Raji (cell line): ENCODE data around the gene RHOF.

ENCODE experiments used
- POLR2A ChIP-seq: IDR thresholded peaks from 2 replicates; pipeline ENCODE4 v1.6.1; 2011; ENCODE audit warnings: low read depth, low read length, control low read depth; ENCODE audit not compliant: insufficient read depth

The RHOF gene, protein sequence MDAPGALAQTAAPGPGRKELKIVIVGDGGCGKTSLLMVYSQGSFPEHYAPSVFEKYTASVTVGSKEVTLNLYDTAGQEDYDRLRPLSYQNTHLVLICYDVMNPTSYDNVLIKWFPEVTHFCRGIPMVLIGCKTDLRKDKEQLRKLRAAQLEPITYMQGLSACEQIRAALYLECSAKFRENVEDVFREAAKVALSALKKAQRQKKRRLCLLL

DNA sequence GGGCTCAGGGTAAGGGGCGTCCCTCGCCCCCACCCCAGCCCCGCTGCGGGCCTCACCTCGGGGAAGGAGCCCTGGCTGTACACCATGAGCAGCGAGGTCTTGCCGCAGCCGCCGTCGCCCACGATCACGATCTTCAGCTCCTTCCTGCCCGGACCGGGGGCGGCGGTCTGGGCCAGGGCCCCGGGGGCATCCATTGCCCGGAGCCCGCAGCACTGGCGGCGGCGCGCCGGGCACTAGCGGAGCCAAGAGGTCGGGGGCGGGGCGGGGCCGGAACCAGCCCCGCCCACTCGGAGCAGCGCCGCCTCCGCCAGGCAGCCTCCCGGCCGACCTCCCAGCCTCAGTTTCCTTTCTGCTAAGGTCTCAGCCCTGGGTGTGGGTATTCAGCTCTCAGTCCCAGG, at the start of gene RHOF:
RHOF (minus strand) TSS at position 249 of the 398 bp plus-strand sequence; CDS start at position 194, 55 bp downstream.
- peak; percentile 65 for TF ChIP-seq POLR2A

DNA sequence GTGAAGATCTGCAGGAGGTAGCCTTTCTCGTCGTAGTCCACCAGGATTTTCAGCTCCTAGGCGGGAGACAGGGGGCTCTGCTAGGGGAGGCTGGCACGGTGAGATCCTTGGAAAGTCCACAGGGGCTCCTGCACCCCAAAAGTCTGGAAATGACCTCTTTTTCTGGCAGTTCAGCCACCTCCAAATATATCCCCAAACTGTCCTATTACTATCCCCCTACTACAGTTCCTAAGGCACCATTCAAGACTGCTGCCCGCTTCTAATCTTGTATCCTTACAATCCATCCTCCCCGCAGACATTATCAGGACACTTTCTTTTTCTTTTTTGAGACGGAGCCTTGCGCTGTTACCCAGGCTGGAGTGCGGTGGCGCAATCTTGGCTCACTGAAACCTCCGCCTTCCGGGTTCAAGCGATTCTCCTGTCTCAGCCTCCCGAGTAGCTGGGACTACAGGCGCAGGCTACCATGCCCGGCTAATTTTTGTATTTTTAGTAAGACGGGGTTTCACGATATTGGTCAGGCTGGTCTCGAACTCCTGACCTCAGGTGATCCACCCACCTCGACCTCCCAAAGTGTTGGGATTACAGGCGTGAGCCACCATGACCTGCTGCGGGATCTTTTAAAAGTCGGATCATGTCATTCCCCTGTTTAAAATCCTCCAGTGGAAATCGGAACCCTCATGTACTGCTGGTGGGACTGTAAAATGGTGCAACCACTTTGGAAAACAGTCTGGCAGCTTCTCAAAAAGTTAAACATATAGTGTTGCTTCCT, 46.7 kb upstream of the RHOF start:
- TF ChIP-seq POLR2A: no peak

DNA sequence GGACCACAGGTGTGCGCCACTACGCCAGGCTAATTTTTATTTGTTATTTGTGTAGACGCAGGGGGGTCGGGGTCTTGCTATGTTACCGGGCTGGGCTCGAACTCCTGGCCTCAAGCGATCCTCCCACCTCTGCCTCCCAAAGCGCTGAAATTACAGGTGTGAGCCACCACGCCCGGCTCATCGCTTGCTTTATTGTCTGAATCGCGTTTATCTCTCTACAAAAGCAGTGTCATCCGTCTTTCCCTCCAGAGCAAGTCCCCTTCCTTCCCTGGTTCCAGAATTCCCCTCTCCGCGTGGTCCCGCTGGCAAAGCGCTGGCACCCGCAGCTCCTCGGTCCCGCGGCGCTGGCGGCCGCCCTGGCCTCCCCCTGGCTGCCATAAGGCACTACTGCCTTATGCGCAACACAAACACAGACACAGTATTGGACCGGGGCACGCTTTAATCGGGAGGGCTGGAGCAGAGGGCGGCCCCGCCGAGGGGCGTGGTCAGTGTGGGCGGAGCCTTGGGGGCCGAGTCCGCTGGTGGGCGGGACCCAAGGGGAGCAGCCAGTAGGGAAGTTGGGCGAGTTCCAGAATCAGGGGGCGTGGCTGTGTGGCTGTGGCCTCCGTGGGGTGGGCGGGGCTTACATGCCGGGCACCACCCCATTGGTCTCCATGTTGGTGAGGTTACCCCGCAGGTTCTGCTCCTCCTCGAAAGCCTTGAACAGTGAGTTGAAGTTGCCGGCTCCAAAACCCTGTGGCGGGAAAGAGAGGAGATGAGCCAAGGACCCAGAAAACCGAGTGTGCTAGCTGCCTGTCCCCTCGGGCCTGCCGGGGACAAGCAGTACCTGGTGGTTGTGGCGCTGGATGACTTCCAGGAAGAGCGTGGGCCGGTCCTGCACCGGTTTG, 45.9 kb upstream of the RHOF start:
- peak; percentile 73 for TF ChIP-seq POLR2A

DNA sequence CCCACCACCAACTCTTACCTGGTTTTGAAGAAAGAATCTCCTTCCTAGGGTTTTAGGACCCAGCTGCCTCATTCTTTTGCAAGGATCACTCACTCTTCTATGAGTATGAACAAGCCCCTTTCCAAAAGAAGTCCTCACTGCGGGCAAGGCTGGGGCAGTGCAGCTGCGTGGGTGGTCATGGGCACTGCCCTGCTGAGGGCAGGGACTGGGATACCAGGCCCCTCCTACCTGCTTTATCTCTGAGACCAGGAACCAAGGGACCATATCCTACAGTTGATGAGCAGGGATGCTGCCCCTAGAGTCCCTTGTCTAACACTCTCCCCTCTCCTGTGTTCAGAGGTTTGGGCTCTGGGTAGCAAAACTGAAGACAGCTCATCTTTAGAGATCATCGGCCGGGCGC, 44.6 kb upstream of the RHOF start:
- no peak for TF ChIP-seq POLR2A

DNA sequence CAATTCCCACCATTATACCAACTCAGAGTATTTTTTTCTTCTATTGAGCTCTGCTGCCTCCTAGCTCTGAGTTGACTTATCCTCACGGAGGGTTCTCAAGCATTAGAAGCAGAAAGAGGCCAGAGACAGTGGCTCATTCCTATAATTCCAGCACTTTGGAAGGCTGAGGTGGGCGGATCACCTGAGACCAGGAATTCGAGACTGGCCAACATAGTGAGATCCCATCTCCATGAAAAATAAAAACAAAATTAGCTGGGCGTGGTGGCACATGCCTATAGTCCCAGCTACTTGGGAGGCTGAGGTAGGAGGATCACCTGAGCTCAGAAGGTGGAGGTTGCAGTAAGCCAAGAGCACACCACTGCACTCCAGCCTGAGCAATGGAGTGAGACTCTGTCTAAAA, 44.2 kb upstream of the RHOF start:
- TF ChIP-seq POLR2A: no peak

DNA sequence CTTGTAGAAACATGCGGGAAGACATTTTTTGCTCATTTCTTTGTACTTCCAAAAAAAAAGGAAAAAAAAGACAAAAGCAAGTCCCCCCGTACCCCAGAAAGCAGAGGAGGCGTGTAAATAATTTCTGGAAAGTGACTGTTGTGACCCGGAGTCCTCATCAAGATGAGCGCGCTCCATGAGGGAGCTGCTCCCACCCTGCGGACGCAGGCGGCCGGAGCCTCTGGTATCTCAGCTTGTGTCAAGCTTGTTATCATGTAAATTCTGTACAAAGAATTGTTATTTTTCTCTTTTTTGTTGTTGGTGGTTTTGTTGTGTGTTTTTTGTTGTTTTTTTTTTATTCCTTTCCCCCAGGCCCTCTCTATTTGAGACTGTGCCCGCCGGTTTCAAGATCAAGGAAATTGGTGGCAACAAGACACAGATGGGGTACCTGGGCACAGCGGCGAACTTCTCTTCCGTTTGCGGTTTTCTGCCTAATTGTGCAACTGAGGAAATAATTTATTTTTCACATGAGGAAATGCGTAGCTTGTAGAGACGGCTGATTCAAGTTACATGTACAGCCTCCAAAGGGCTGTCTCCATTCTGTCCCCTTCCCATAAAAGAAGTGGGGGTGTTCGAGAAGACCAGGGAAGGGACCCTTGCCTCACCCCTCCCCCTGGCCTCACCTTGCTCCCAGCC, 38.2 kb upstream of the RHOF start:
- TF ChIP-seq POLR2A: no peak

DNA sequence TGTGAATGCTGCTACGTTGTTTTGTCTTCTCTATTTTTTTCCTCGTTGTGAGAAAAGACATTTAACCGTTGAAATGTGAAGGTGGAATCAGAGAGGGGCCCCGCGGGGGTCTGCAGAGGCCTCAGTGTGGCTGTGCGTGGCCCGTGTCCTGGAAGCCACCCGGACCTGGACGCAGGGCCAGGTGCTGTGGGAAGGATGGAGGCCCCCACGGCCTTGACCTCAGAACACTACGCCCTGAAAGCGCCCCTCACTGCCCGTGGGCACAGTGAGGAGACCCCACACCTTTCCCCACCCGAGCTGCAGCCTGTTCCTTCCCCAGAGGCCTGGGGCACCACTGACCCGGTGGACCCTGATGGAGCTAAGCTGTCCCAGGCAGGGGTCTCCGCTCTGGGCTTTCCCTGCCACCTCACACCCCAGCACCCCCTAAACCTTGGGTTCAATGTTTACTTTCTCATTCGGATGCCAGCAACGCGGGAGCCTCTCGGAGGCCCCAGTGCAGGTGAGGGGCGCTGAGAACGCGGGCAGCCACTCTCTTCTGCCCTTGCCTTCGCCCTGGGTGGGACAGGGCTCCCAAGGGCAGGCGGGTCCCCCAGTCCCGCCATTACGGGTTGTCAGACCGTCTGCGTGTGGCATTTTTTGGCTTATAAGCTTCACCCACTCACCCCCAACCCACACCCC, 37.2 kb upstream of the RHOF start:
- no peak for TF ChIP-seq POLR2A

DNA sequence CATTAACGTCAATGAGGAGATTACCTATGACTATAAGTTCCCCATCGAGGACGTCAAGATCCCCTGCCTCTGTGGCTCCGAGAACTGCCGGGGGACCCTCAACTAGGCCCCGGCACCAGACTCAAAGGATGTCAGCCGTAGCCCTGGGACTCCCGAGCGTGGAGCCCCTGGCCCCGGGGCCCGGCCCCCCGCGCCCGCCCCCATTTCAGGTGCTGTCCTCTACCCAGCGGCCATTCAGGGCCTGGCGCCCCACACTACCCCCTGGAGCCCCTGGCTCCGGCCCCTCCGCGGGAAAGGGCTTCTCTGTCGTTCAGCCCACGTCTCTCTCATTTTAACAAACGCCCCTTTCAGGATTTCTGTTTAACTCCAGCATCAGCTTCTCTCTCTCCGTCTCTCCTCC, 36.6 kb upstream of the RHOF start:
- TF ChIP-seq POLR2A: no peak

DNA sequence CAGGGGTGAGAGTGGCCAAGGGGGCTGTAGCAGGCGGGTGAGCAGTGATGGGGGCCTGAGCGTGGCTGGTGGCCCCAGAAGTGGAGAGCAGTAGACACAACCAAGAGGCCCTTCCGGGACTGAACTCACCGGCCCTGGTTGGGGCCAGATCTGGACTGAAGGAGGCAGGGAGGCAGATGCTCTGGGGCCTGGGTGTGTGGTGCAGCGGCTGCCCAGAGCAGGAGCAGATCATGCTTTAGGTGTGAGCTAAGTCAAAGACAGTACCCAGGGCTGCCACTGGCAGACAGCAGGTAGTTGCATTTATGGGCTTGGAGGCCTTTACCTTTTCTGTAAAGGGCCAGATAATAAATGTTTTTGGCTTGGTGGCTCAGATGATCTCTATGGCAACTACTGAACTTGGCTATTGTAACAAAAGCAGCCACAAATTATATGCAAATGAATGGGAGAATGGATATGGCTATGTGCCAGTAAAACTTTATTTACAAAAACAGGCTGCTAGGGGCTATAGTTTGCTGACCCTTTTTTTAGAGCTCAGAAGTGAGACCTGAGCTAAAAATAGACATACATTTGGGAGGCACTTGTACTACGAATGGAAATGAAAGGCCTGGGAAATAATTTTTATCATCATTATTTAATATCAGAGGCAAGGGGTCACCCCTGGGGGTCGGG, 35.9 kb upstream of the RHOF start:
- TF ChIP-seq POLR2A: no peak

DNA sequence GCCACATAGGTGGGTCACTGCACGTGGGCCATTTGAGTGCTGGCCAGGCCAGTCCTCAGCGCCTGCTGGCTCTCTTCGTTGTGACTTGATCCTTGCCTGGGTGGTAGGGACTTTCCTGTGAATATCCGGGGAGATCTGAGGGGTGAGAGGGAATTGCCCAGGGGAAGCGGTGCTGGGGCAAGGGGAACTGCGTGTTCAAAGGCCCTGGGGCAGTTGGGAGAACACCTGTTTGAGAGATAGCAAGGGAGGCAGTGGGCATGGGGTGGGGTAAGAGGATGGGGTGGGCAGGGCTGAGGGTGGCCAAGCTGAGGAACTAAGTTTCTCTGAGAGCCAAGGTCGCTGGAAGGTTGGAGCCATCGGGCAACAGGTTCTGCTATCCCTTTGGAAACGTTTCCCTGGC, 35.3 kb upstream of the RHOF start:
- TF ChIP-seq POLR2A: no peak

DNA sequence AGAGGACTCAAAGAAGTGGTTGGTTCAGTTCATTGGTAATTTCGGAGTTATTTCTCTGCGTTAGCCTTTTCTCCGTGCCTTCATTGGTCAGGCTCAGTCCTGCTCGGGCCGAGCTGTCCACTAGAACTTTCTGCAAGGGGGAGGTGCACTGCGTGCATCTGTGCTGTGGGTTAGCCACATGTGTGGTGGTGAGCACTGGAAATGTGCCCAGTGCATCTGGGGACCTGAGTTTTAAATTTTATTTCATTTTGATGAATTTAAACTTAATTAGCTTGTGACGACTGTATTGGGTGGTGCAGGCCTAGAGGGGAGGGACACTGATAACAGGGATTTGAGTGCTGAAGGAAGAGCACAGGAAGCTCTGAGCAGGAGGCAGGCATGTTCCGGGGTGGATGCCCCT, 34.8 kb upstream of the RHOF start:
- no peak for TF ChIP-seq POLR2A

DNA sequence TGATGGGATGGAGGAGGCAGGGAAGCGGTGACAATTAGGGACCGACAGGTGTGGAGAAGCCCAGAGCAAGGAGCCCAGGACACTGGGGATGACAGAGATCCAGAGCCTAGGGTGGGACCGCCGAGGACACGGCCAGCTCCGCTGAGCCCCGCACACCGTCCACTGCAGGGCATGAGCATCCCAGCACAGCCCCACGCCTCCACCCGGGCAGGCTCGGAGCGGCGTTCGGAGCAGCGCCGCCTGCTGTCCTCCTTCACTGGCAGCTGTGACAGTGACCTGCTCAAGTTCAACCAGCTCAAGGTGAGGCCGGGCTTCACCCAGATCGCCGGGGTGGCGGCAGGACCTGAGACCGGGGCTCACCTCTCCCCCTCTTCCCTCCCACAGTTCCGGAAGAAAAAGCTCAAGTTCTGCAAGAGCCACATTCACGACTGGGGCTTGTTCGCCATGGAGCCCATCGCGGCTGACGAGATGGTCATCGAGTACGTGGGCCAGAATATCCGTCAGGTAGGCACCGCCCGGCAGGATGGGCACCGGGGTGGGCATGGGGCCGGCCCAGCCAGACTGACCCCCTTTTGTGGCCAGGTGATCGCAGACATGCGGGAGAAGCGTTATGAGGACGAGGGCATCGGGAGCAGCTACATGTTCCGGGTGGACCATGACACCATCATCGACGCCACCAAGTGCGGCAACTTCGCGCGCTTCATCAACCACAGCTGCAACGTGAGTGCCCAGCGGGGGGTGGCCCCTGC, 34.0 kb upstream of the RHOF start:
- TF ChIP-seq POLR2A: no peak

DNA sequence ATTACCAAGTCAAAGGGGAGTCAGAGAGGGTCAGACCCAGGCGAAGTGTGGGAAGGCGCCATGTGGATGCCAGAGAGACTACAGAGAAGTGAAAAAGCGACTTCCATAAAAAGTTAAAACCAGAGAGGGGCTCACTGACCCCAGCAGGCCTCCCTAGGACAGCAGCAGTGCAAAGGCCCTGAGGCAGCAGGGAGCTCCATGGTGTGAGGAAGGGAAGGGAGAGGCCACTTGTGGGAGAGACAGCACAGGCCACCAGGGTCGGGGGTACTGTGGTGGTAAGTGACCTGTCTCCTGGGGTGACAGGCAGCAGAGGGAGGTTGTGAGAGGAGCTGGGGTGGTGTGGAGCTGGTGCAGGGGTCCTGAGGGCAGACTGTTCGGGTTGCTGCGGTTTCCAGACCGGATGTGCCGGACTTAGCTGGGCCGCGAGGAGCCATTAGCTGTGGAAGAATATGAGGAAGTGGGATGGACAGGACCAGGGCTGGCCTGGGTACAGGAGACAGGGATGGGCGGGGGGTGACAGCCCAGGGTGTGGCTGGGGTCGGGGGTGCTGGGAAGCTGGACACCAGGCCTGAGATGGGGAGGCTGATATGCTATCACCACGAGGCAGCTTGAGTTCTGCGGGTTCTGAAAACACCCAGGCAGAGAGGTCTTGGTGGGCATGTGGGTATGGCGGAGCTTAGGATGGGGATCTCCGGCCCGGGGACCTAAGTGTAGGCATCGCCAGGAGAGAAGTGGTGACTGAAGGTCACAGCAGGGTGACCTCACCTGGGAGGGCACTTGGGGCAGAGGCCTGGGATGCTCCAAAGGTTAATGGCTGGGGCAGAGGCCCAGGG, 33.0 kb upstream of the RHOF start:
- TF ChIP-seq POLR2A: no peak

DNA sequence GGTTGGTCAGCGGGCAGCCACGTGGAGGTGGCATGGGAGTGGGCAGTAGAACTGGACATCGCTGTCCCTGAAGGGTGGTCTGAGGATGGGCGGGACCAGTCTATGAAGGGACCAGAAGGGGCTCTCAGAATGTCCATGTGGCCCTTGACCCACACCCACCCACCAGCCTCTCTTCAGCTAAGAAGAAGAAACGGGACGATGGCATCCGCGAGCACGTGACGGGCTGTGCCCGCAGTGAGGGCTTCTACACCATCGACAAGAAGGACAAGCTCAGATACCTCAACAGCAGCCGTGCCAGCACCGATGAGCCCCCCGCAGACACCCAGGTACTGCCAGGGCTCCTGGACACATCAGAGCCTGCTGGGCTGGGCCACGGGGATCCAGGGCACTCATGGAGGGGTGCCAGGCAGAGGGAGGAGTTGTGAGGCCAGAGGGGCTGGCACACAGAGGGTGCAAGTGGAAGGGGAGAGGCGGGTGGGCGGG, 31.6 kb upstream of the RHOF start:
- no peak for TF ChIP-seq POLR2A
